Glutamatergic neuron (in vitro differentiated cells): ENCODE measurements around the gene CAV1. TPM values are rescaled to one million over a fixed set of nuclear protein-coding genes. Genes with fewer than 3 reads are reported as not detected.

Experiments used
- DNase-seq: peaks from one replicate; pipeline ENCODE4 v3.0.0; 2022
- H3K27ac Mint-ChIP-seq: one replicate; pipeline ENCODE4 v1.8.0; 2020; ENCODE audit warnings: mild to moderate bottlenecking, mixed read lengths, inconsistent platforms; ENCODE audit not compliant: unreplicated experiment
- H3K27me3 Mint-ChIP-seq: one replicate; pipeline ENCODE4 v1.8.0; 2020; ENCODE audit warnings: mild to moderate bottlenecking, moderate library complexity, mixed read lengths, inconsistent platforms; ENCODE audit not compliant: unreplicated experiment
- H3K36me3 Mint-ChIP-seq: one replicate; pipeline ENCODE4 v1.8.0; 2020; ENCODE audit warnings: mild to moderate bottlenecking, mixed read lengths, inconsistent platforms; ENCODE audit not compliant: unreplicated experiment
- H3K4me1 Mint-ChIP-seq: one replicate; pipeline ENCODE4 v1.8.0; 2020; ENCODE audit warnings: mild to moderate bottlenecking, low read depth, mixed read lengths, inconsistent platforms; ENCODE audit not compliant: unreplicated experiment
- H3K4me3 Mint-ChIP-seq: one replicate; pipeline ENCODE4 v1.8.0; 2020; ENCODE audit warnings: mild to moderate bottlenecking, mixed read lengths, inconsistent platforms; ENCODE audit not compliant: unreplicated experiment
- H3K9me3 Mint-ChIP-seq: one replicate; pipeline ENCODE4 v1.8.0; 2020; ENCODE audit warnings: mild to moderate bottlenecking, moderate library complexity, mixed read lengths, inconsistent platforms; ENCODE audit not compliant: unreplicated experiment
- CTCF ChIP-seq: fragments of 200-600 bp; sonication (generic); IDR thresholded peaks from one replicate; pipeline ENCODE4 v1.5.0; 2021; ENCODE audit not compliant: partially characterized antibody, unreplicated experiment
- total RNA-seq: library from RNA; stranded (reverse); fragmentation: NEBNext Ultra II Directional; extraction: Animal tissue kit (Norgen Biotek cat#: 25700); gene quantifications from one replicate; pipeline ENCODE4 v1.2.1, GENCODE V29; 2021; ENCODE audit not compliant: unreplicated experiment

CAV1 gene
- total RNA-seq, 1 donor from 2014 or later: 0.78 TPM

- Mint-ChIP-seq H3K4me1 (peaks cover 5% of the 10 kb centered on the region), H3K4me3 (no peak overlapping the region), H3K27ac (no peak overlapping the region), H3K36me3 (no peaks in the 10 kb centered on the region), H3K9me3 (no peaks in the 10 kb centered on the region), H3K27me3 (no peaks in the 10 kb centered on the region)
- no peak for TF ChIP-seq CTCF
- DNase-seq: no peak
Observed at GRCh38 chr7:116582164-116582732, 57.4 kb downstream of the CAV1 start.

- no peaks in the 10 kb centered on the region for H3K9me3 Mint-ChIP-seq
- no peak overlapping the region for H3K4me3 Mint-ChIP-seq
- H3K27ac Mint-ChIP-seq: no peak overlapping the region
- no peaks in the 10 kb centered on the region for H3K27me3 Mint-ChIP-seq
- no peak for TF ChIP-seq CTCF
- H3K4me1 Mint-ChIP-seq: peaks cover 5% of the 10 kb centered on the region
- no peak for DNase-seq
- no peaks in the 10 kb centered on the region for H3K36me3 Mint-ChIP-seq
Observed at GRCh38 chr7:116582806-116583444, 58.1 kb downstream of the CAV1 start.

- no peak overlapping the region for H3K27ac Mint-ChIP-seq
- H3K27me3 Mint-ChIP-seq: no peaks in the 10 kb centered on the region
- no peaks in the 10 kb centered on the region for H3K9me3 Mint-ChIP-seq
- H3K4me3 Mint-ChIP-seq: no peak overlapping the region
- no peak for DNase-seq
- H3K4me1 Mint-ChIP-seq: peaks cover 7% of the 10 kb centered on the region
- H3K36me3 Mint-ChIP-seq: no peaks in the 10 kb centered on the region
- TF ChIP-seq CTCF: no peak
Observed at GRCh38 chr7:116583653-116584052, 58.8 kb downstream of the CAV1 start.

GRCh38 chr7:116584721-116585120 lies 59.9 kb downstream of the CAV1 start:
- Mint-ChIP-seq H3K27me3 (no peaks in the 10 kb centered on the region), H3K36me3 (no peaks in the 10 kb centered on the region), H3K4me1 (peaks cover 8% of the 10 kb centered on the region), H3K27ac (no peak overlapping the region), H3K4me3 (no peak overlapping the region), H3K9me3 (no peaks in the 10 kb centered on the region)
- TF ChIP-seq CTCF: no peak
- DNase-seq: no peak

GRCh38 chr7:116585392-116585791 lies 60.6 kb downstream of the CAV1 start:
- H3K36me3 Mint-ChIP-seq: no peaks in the 10 kb centered on the region

More at GRCh38 chr7:116585392-116585791, 60.6 kb downstream of the CAV1 start:
- Mint-ChIP-seq H3K4me1 (peaks cover 8% of the 10 kb centered on the region), H3K27me3 (no peaks in the 10 kb centered on the region), H3K4me3 (no peak overlapping the region), H3K27ac (no peak overlapping the region), H3K9me3 (no peaks in the 10 kb centered on the region)
- DNase-seq: no peak
- TF ChIP-seq CTCF: no peak
